Thymus (tissue), 11 donors: Measurements from ENCODE around the gene KLF16. TPM values are rescaled to one million over a fixed set of nuclear protein-coding genes. Genes with fewer than 3 reads are reported as not detected.

Experiments used
- DNase-seq, 9 donors: peaks; one replicate each; pipeline ENCODE4 v3.0.0-alpha.2; 2013; ENCODE audit warnings: low spot score in 9 of 9, low read depth in 6 of 9, missing footprints in 1 of 9
- H3K27ac ChIP-seq, 2 donors: one replicate each; pipeline ENCODE4 v1.5.1; 2013; ENCODE audit warnings: control low read depth in 1 of 2, low read depth in 1 of 2, low read length in 1 of 2, mild to moderate bottlenecking in 1 of 2, moderate library complexity in 1 of 2
- H3K27me3 ChIP-seq, 2 donors: one replicate each; pipeline ENCODE4 v1.5.1; 2013; ENCODE audit warnings: low read length in 1 of 2; ENCODE audit not compliant: control insufficient read depth in 2 of 2, insufficient read depth in 1 of 2
- H3K36me3 ChIP-seq, 2 donors: one replicate each; pipeline ENCODE4 v1.5.1; 2013; ENCODE audit warnings: low read length in 1 of 2, mild to moderate bottlenecking in 1 of 2, moderate library complexity in 1 of 2; ENCODE audit not compliant: control insufficient read depth in 2 of 2, insufficient read depth in 2 of 2
- H3K4me1 ChIP-seq, 2 donors: one replicate each; pipeline ENCODE4 v1.5.1; 2013; ENCODE audit warnings: low read length in 2 of 2; ENCODE audit not compliant: control insufficient read depth in 2 of 2, insufficient read depth in 2 of 2
- H3K4me3 ChIP-seq, 2 donors: one replicate each; pipeline ENCODE4 v1.5.1; 2013; ENCODE audit warnings: low read length in 2 of 2, control low read depth in 1 of 2, mild to moderate bottlenecking in 1 of 2
- H3K9me3 ChIP-seq, 2 donors: one replicate each; pipeline ENCODE4 v1.5.1; 2013; ENCODE audit warnings: low read length in 1 of 2, mild to moderate bottlenecking in 1 of 2; ENCODE audit not compliant: control insufficient read depth in 2 of 2, insufficient read depth in 1 of 2
- WGBS: extraction: QIAGEN DNeasy Blood & Tissue Kit; methylation state at CpG from one replicate; pipeline ENCODE4 v1.1.7; 2013; 5-methylcytosine and 5-hydroxymethylcytosine counted together
- polyA plus RNA-seq: library from polyadenylated mRNA; stranded (reverse); fragments of 200-250 nt; gene quantifications from one replicate; pipeline ENCODE4 v1.2.3, GENCODE V29; 2013
- total RNA-seq: library from RNA; stranded (reverse); fragments of 120-200 nt; gene quantifications from one replicate; pipeline ENCODE4 v1.2.4, GENCODE V29; 2013
- donor health status: healthy.

The KLF16 gene
- total and polyA plus RNA-seq, 2 donors = 3.2 to 8.4 TPM

DNA sequence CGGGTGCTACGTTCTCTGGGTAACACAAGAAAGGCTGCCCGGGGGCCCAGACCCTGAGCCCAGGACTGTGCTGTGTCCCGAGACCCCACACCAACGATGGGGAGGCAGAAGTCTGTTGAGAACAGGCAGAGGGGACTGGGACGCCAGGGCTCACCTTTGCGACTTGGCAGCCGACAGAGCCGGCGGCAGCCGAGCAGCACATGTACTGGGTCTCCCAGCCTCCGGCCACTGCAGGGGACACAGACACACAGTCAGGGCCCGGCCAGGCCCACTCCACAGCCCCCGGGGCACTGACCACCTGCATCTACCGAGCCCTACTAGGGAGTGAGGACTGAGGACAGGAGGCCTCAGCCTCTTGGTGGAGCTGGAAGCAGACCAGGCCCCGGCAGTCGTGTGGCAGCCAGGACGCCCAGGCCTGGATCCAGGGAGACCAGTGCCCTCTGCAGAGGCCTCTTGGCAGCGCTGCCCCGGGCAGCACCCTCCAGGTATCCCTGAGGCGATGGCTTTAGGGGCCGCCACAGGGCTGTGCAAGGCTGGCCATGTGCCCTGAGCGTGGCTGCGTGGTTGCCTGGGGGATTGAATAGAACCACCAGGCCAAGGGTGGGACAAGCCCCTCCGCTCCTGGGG is 45.7 kb downstream of the KLF16 start:
- H3K36me3 ChIP-seq = peaks cover 68 to 79% of the 10 kb centered on the region in 2 donors
- H3K27me3 ChIP-seq = no peaks in the 10 kb centered on the region
- no peak for DNase-seq
- 94% methylated on average over 25 of the region's 25 CpGs for WGBS
- no peak overlapping the region for H3K4me3 ChIP-seq
- peaks cover 0 to 2% of the 10 kb centered on the region in 2 donors for H3K9me3 ChIP-seq
- H3K4me1 ChIP-seq = peaks cover 5 to 9% of the 10 kb centered on the region in 2 donors
- no peak overlapping the region for H3K27ac ChIP-seq

DNA sequence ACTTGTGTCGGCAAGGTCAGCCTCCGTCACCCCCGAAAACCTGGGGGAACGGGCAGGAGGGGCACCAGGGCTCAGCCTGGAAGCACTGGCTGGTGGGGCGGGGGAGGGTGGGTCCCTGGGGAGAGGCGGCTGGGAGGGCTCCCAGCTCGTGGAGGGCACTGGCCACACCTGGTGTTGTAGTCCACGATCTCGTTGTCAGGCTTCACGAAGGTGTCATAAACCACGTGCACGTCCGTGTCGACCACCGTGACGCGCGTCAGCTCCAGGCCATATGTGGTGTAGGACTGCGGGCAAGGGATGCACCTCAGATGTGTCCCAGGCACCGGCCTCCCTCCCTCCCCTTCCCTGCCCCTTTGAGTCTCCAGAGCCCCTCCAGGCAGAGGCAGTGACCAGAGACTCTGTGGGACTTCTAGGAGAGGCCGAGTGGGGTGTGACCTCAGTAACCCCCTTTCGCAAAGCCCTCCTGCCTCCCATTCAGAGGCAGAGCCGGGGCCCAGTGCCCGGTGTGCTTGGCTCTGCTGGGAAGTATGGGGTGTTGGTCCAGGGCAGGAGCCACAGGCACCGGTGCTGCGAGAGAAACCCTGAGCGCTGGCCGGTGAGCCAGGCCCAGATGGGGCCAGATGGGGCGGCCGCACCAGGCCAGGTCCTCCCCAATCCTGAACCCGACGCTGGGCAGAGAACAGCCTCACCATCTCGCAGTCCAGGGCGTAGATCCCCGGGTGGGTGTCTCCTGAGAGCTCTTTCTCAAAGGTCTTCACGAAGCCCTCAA is 46.7 kb downstream of the KLF16 start:
- Histone ChIP-seq H3K27ac (no peak overlapping the region), H3K4me1 (peaks cover 5 to 12% of the 10 kb centered on the region in 2 donors), H3K27me3 (no peaks in the 10 kb centered on the region), H3K4me3 (no peak overlapping the region), H3K36me3 (peaks cover 59 to 70% of the 10 kb centered on the region in 2 donors), H3K9me3 (peaks cover 0 to 2% of the 10 kb centered on the region in 2 donors)
- 97% methylated on average over 36 of the region's 36 CpGs for WGBS
- no peak for DNase-seq

DNA sequence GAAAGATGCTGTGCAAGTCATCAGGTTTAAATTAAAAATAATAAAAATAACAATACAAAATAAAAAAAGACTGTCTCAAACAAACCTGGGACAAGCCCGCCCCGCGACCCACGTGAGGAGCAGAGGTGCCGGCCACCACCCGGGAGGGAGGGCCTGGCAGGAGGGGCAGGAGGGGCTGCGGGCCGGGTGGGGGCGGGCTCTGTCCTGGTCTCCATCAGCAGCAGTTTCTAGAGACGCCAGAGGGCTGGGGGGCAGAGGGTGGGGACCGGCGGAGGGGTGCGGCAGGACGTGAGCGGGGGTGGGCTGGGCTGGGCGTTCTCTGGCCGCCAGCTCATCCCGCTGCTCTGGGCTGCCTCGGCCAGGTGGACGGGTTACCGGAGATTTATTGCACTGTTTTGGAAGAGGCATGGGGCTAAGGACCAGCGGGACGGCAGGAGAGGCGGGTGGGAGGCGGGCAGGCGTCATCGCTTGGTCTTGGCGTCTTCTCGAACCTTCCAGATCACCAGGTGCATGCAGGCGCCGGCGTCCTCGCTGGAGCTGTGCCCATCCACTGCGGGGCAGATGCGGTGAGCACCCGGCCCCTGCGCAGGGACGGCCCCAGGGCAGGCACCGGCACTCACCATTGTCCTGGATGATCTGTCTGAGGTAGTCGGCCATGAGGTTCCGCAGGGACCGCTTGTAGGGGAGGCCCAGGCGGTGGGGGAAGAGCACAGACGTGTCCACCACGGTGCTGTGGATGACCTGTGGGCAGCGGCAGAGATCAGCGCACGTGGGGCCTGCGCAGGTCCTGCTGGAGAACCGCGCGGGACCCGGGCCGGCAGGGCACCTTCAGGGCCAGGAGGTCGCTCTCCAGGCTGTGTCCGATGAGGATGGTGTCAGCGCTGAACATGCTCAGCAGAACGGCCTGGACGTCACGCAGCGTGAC is 47.5 kb downstream of the KLF16 start:
- H3K36me3 ChIP-seq = peaks cover 54 to 62% of the 10 kb centered on the region in 2 donors
- WGBS = 98% methylated on average over 61 of the region's 61 CpGs
- no peak for DNase-seq

DNA sequence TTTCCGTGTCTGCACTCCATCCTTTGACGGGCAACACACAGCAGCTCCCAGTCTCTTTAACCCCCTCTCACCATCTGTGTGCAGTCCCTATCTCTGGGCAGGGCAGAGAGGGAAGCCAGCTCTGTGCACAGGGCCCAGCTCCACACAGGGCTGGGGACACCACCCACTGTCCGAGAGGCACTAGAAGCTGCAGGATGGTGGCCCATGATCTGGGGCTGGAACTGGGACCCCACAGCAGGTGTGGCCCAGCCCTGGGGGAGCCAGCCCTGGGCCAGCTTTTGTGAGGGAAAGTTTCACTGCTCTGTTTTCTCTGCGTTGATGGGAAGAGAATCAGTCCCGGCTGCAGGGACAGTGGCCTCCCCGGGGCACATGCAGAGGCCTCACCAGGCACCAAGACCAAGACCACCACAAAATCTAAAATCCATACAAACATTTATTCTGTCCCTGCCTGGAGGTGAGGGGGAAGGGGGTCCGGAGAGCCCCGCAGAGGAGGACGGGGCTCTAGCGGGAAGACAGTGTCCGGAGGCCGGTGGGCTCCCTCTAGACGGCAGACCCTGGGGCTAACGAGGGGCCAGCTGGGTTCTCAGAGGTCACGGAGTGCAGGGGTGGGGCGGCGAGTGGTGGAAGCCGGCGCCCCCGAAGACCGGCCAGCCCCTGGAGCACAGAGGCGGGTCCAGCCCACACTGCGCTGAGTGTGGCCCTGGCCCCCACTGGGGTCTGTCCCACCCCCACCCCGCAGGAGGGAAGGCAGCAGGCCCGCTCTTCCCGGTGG is 48.4 kb downstream of the KLF16 start:
- H3K27ac ChIP-seq = no peak overlapping the region
- WGBS = 98% methylated on average over 26 of the region's 26 CpGs
- peaks cover 0 to 2% of the 10 kb centered on the region in 2 donors for H3K9me3 ChIP-seq
- no peak overlapping the region for H3K4me3 ChIP-seq
- peaks cover 49 to 53% of the 10 kb centered on the region in 2 donors for H3K36me3 ChIP-seq
- peaks cover 5 to 17% of the 10 kb centered on the region in 2 donors for H3K4me1 ChIP-seq
- peaks cover 0 to 2% of the 10 kb centered on the region in 2 donors for H3K27me3 ChIP-seq
- DNase-seq = no peak

More for the DNA sequence above, 47.5 kb downstream of the KLF16 start:
- no peak overlapping the region for H3K27ac ChIP-seq
- peaks cover 0 to 2% of the 10 kb centered on the region in 2 donors for H3K27me3 ChIP-seq
- peaks cover 5 to 17% of the 10 kb centered on the region in 2 donors for H3K4me1 ChIP-seq
- peaks cover 0 to 2% of the 10 kb centered on the region in 2 donors for H3K9me3 ChIP-seq
- no peak overlapping the region for H3K4me3 ChIP-seq

DNA sequence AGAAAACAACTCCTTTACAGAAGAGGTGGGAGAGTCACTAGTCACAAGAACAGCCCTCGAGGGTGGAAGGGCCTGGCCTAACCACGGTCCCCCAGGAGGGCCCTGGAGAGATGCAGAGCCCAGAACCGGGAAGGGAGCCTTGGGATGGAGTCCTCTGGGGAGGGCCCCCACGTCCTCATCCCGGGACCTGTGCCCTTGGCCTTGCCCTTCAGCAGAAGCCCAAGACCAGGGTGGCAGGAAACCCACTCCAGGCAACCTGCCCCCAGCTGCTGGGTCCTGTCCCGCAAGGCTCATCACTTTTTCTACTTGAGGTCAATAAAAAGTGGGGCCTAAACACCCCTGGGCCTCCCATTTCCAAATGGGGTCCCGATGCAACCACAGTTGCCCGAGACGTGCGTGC is 49.0 kb downstream of the KLF16 start:
- WGBS = 93% methylated on average over 10 of the region's 10 CpGs
- H3K36me3 ChIP-seq = peaks cover 42 to 47% of the 10 kb centered on the region in 2 donors
- H3K4me3 ChIP-seq = no peak overlapping the region
- no peak overlapping the region for H3K27ac ChIP-seq
- peaks cover 5 to 17% of the 10 kb centered on the region in 2 donors for H3K4me1 ChIP-seq
- H3K9me3 ChIP-seq = peaks cover 0 to 2% of the 10 kb centered on the region in 2 donors
- DNase-seq = no peak
- peaks cover 0 to 2% of the 10 kb centered on the region in 2 donors for H3K27me3 ChIP-seq

DNA sequence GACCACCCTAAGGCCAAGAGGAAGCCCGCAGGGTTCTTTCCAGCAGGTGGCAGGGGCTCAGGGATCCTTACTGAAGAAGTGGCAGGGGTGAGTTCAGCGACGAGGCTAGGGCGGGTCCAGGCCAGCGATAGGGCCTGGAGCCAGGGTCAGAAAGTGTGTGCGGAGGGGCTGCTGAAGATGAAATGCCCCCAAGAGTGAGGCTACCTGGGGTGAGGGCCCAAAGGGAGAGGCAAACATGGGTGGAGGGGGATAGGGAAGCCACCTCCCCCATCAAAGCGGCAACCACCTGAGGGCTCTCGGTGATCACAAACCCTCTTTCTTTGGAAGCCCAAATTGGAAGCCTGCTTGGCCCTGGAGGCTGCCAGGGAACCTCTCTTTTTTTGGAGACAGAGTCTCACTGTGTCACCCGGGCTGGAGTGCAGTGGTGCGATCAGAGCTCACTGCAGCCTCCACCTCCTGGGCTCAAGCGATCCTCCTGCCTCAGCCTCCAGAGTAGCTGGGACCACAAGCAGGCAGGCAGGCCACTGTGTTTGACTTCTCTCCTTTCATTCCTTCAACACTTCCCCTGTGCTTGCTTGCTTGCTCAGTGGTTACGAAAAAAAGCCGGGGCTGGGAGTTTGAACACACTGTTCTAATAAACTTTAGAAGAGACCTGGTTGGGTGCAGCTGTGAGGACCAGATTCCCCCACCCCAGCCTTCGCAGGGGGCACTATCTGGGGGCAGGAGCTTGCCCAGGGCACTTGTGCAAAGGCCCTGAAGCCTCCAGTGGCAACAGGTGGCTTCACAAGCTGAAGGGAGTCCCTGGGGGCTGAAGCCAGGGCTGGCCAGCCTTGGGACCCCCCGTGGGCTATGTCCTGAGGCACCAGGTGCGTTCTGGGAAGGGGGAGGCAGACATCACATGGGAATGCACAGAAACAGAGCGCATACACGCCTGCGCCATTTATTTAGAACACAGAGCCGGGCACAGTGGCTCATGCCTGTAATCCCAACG is 49.9 kb downstream of the KLF16 start:
- H3K4me3 ChIP-seq = peak overlapping the region; percentile 61 to 66
- H3K27ac ChIP-seq = peak overlapping the region in 1 of 2 donors; percentile 38
- no peak for DNase-seq
- WGBS = 70% methylated on average over 21 of the region's 21 CpGs
- H3K36me3 ChIP-seq = peaks cover 34 to 38% of the 10 kb centered on the region in 2 donors
- H3K27me3 ChIP-seq = peaks cover 0 to 2% of the 10 kb centered on the region in 2 donors
- peaks cover 0 to 2% of the 10 kb centered on the region in 2 donors for H3K9me3 ChIP-seq
- peaks cover 5 to 17% of the 10 kb centered on the region in 2 donors for H3K4me1 ChIP-seq

DNA sequence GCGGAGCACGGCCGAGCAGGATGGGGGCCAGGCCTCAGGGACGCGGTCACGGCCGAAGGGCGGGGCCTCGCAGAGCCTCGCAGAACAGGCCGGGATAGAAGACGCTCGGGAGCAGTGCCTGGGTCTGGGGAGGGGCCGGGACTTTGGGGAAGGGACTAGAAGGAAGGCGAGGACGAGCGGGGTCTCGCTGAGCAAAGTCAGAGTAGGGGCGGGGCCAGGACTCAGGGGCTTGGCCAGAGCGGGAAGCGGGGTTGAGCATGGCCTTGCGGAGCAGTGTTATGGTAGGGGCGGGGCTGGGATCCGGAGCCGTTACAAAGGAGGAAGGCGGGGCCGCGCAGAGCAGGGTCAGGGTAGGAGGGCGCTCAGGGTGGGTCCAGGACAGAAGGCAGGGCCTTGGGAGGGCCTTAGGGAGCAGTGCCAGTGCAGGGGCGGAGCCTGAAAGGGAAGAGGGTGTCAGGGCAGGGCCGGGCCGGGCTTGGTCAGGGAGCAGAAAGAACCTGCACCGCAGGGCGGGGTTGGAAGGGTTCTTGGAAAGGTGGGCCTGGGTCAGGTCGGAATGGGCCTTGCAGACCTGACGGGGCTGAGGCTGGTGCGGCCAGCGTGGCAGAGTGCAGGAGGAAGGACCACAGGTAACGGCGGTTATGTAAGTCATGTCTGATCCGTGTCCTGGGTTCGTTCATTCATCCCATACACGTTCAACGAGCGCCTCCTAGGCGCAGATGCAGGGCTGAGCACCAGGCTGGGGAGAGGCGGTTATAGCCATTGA is 50.8 kb downstream of the KLF16 start:
- peak; percentile 63 to 93 (median 83) for DNase-seq
- Histone ChIP-seq H3K27ac (peak overlapping the region; percentile 39 to 61), H3K36me3 (peaks cover 25 to 29% of the 10 kb centered on the region in 2 donors), H3K4me1 (peaks cover 5 to 17% of the 10 kb centered on the region in 2 donors), H3K27me3 (peaks cover 0 to 4% of the 10 kb centered on the region in 2 donors), H3K9me3 (peaks cover 0 to 2% of the 10 kb centered on the region in 2 donors), H3K4me3 (peak overlapping the region; percentile 61 to 66)
- WGBS = under 1% methylated on average over 47 of the region's 47 CpGs
